H9 (cell line): ENCODE data around the gene TSFM. TPM values are rescaled to one million over a fixed set of nuclear protein-coding genes. Genes with fewer than 3 reads are reported as not detected.

Experiments used
- DNase-seq: peaks from one replicate; pipeline ENCODE4 v3.0.0-alpha.2; 2017
- H2AFZ ChIP-seq: one replicate; pipeline ENCODE4 v1.6.1; 2013; ENCODE audit warnings: mild to moderate bottlenecking, low read length, control low read depth, moderate library complexity
- H2AK5ac ChIP-seq: 2 replicates; pipeline ENCODE4 v1.6.1; 2013; ENCODE audit warnings: low read length, control low read depth, mixed read lengths; ENCODE audit not compliant: insufficient read length
- H2BK120ac ChIP-seq: one replicate; pipeline ENCODE4 v1.6.1; 2013; ENCODE audit warnings: low read depth, mild to moderate bottlenecking, low read length, control low read depth, inconsistent platforms; ENCODE audit not compliant: poor library complexity, severe bottlenecking
- H2BK12ac ChIP-seq: 2 replicates; pipeline ENCODE4 v1.6.1; 2013; ENCODE audit warnings: low read length, control low read depth, mixed read lengths, low read depth; ENCODE audit not compliant: insufficient read length
- H2BK15ac ChIP-seq: 2 replicates; pipeline ENCODE4 v1.6.1; 2013; ENCODE audit warnings: low read depth, low read length, control low read depth
- H2BK20ac ChIP-seq: one replicate; pipeline ENCODE4 v1.6.1; 2013; ENCODE audit warnings: low read depth, mild to moderate bottlenecking, low read length, control low read depth, inconsistent platforms; ENCODE audit not compliant: poor library complexity, severe bottlenecking
- H2BK5ac ChIP-seq: 2 replicates; pipeline ENCODE4 v1.6.1; 2013; ENCODE audit warnings: low read length, control low read depth, mixed read lengths; ENCODE audit not compliant: insufficient read length
- H3K14ac ChIP-seq: 2 replicates; pipeline ENCODE4 v1.6.1; 2013; ENCODE audit warnings: low read length, control low read depth; ENCODE audit not compliant: insufficient read depth
- H3K18ac ChIP-seq: 2 replicates; pipeline ENCODE4 v1.6.1; 2013; ENCODE audit warnings: low read depth, mild to moderate bottlenecking, mixed read lengths, low read length, control low read depth; ENCODE audit not compliant: insufficient read length
- H3K23ac ChIP-seq: 2 replicates; pipeline ENCODE4 v1.6.1; 2013; ENCODE audit warnings: low read length, control low read depth, mixed read lengths, low read depth; ENCODE audit not compliant: insufficient read length
- H3K23me2 ChIP-seq: 2 replicates; pipeline ENCODE4 v1.6.1; 2013; ENCODE audit warnings: low read depth, mild to moderate bottlenecking, mixed read lengths, low read length, control low read depth; ENCODE audit not compliant: insufficient read length, poor library complexity, severe bottlenecking
- H3K27ac ChIP-seq: 2 replicates; pipeline ENCODE4 v1.5.1; 2013; ENCODE audit warnings: low read length, control low read depth, mixed read lengths, low read depth; ENCODE audit not compliant: insufficient read length
- H3K27me3 ChIP-seq: 2 replicates; pipeline ENCODE4 v1.6.1; 2013; ENCODE audit warnings: low read length, control low read depth, inconsistent platforms; ENCODE audit not compliant: insufficient read depth
- H3K4ac ChIP-seq: 2 replicates; pipeline ENCODE4 v1.6.1; 2013; ENCODE audit warnings: low read depth, mild to moderate bottlenecking, control low read depth, inconsistent platforms, low read length, moderate library complexity
- H3K4me1 ChIP-seq: 2 replicates; pipeline ENCODE4 v1.6.1; 2013; ENCODE audit warnings: low read length, control low read depth, inconsistent platforms; ENCODE audit not compliant: insufficient read depth
- H3K4me2 ChIP-seq: 2 replicates; pipeline ENCODE4 v1.6.1; 2013; ENCODE audit warnings: low read length, control low read depth, mixed read lengths; ENCODE audit not compliant: insufficient read length, insufficient read depth
- H3K56ac ChIP-seq: 2 replicates; pipeline ENCODE4 v1.6.1; 2013; ENCODE audit warnings: low read depth, mild to moderate bottlenecking, mixed read lengths, low read length, control low read depth; ENCODE audit not compliant: insufficient read length
- H3K79me1 ChIP-seq: 2 replicates; pipeline ENCODE4 v1.6.1; 2013; ENCODE audit warnings: low read depth, mild to moderate bottlenecking, moderate library complexity, low read length, control low read depth, inconsistent platforms; ENCODE audit not compliant: insufficient read depth, poor library complexity, severe bottlenecking
- H3K79me2 ChIP-seq: 2 replicates; pipeline ENCODE4 v1.6.1; 2013; ENCODE audit warnings: low read length, control low read depth, inconsistent platforms; ENCODE audit not compliant: insufficient read depth
- H3K9ac ChIP-seq: 2 replicates; pipeline ENCODE4 v1.6.1; 2013; ENCODE audit warnings: low read length, control low read depth, mixed read lengths; ENCODE audit not compliant: insufficient read length; ENCODE audit errors: extremely low read depth
- H3K9me3 ChIP-seq: one replicate; pipeline ENCODE4 v1.6.1; 2013; ENCODE audit warnings: low read depth, low read length, inconsistent platforms; ENCODE audit not compliant: control insufficient read depth
- H3T11ph ChIP-seq: one replicate; pipeline ENCODE4 v1.6.1; 2013; ENCODE audit warnings: mild to moderate bottlenecking, low read length, control low read depth, inconsistent platforms
- H4K20me1 ChIP-seq: one replicate; pipeline ENCODE4 v1.6.1; 2013; ENCODE audit not compliant: control insufficient read depth, insufficient read length, insufficient read depth
- H4K5ac ChIP-seq: 2 replicates; pipeline ENCODE4 v1.6.1; 2013; ENCODE audit warnings: low read depth, mild to moderate bottlenecking, mixed read lengths, low read length, control low read depth; ENCODE audit not compliant: insufficient read length
- H4K8ac ChIP-seq: replicated peaks from 2 replicates; pipeline ENCODE4 v1.6.1; 2013; ENCODE audit warnings: low read length, control low read depth, mixed read lengths, low read depth; ENCODE audit not compliant: insufficient read length
- H4K91ac ChIP-seq: 2 replicates; pipeline ENCODE4 v1.6.1; 2013; ENCODE audit warnings: low read depth, mild to moderate bottlenecking, moderate library complexity, mixed read lengths, low read length, control low read depth; ENCODE audit not compliant: insufficient read length
- H3K27ac Mint-ChIP-seq, 3 experiments: 2 replicates in 2 of 3; 3 replicates in 1 of 3; pipeline ENCODE4 v1.8.0; 2020 to 2021; ENCODE audit warnings: mixed read lengths in 3 of 3, mild to moderate bottlenecking in 1 of 3, moderate library complexity in 1 of 3
- H3K27me3 Mint-ChIP-seq: 2 replicates; pipeline ENCODE4 v1.8.0; 2021; ENCODE audit warnings: low read depth, mild to moderate bottlenecking, moderate library complexity, mixed read lengths
- H3K36me3 Mint-ChIP-seq, 3 experiments: 2 replicates in 2 of 3; 3 replicates in 1 of 3; pipeline ENCODE4 v1.8.0; 2020 to 2021; ENCODE audit warnings: low read depth in 3 of 3, mixed read lengths in 3 of 3; ENCODE audit not compliant: insufficient read depth in 1 of 3
- H3K4me1 Mint-ChIP-seq, 2 experiments: 2 replicates each; pipeline ENCODE4 v1.8.0; 2020; ENCODE audit warnings: mixed read lengths in 2 of 2
- H3K4me3 Mint-ChIP-seq, 2 experiments: 2 replicates in 1 of 2; 3 replicates in 1 of 2; pipeline ENCODE4 v1.8.0; 2020 to 2021; ENCODE audit warnings: mild to moderate bottlenecking in 2 of 2, mixed read lengths in 2 of 2, moderate library complexity in 1 of 2
- H3K9me3 Mint-ChIP-seq, 2 experiments: 2 replicates in 1 of 2; 3 replicates in 1 of 2; pipeline ENCODE4 v1.8.0; 2020; ENCODE audit warnings: mild to moderate bottlenecking in 2 of 2, mixed read lengths in 2 of 2, moderate library complexity in 1 of 2
- WGBS: extraction: QIAGEN DNeasy Blood & Tissue Kit; methylation state at CpG from one replicate; pipeline ENCODE4 v1.1.7; 2013; ENCODE audit warnings: missing lambda C conversion rate, low lambda C conversion rate, mixed read lengths; ENCODE audit not compliant: insufficient read length; ENCODE audit errors: extremely low coverage; 5-methylcytosine and 5-hydroxymethylcytosine counted together
- total RNA-seq: library from RNA; stranded (reverse); gene quantifications from 2 replicates; pipeline ENCODE4 v1.2.1, GENCODE V29; 2021
- TF ChIP-seq, protein P1 (sequence below): fragments of 200-600 bp; sonication (generic); conservative IDR thresholded peaks from 3 replicates; pipeline ENCODE4 v1.8.0; 2021; ENCODE audit warnings: antibody characterized with exemption, mild to moderate bottlenecking

The TSFM gene
- total RNA-seq, 1 experiment from 2014 or later = 50.2 TPM

DNA sequence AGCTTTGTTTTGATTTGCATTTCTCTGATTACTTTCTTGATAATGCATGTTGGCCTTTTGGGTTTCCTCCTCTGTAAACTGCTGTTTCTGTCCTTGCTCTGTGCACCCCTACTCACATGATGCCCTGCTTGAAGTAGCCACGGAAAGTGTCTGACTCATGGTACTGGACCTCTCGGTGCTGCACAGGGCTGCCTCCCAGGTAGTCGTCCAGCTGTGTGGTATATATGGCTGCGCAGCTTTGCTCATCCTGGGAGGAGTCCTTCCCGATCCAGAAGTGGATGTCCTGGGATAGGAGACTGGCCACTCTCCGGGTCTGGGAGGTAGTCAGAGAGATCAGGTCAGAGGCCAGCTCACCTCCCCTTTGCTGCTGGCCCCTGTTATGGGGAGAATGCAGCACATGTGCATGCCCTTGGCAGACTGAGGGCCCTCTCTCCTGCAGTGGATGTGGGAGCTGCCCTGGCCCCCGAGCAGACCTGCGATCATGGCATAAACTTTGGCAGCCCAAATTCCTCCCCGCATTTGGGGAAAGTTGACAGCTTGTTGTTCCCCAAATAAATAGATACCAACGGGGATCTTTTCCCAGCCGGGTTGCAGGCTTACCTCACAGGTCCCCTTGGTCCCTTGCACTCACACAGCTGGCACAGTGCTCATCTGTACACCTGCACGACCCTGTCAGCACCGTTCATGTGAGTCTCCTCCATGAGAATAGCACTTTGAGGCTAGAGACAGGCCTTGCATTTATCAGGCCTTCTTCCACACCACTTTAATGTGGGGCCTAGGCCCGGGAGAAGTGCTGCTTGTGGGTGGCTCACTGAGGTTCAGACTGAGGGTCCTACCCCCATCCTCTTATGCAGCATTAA is 30.8 kb downstream of the TSFM start:
- no CpG with 5 or more reads among the region's 14 CpGs for WGBS
- H2BK5ac ChIP-seq = no peak overlapping the region
- H3K27me3 Mint-ChIP-seq = no peaks in the 10 kb centered on the region
- H4K20me1 ChIP-seq = no peaks in the 10 kb centered on the region
- H3K23ac ChIP-seq = no peak overlapping the region
- peaks cover 6 to 7% of the 10 kb centered on the region in 2 experiments for H3K4me1 Mint-ChIP-seq
- no peaks in the 10 kb centered on the region for H3K9me3 Mint-ChIP-seq
- no peak overlapping the region for H2BK12ac ChIP-seq
- H2BK15ac ChIP-seq = no peak overlapping the region
- no peak overlapping the region for H3T11ph ChIP-seq
- H2AK5ac ChIP-seq = no peak overlapping the region
- H3K27ac ChIP-seq = no peak overlapping the region
- no peak overlapping the region for H3K27ac Mint-ChIP-seq
- no peak overlapping the region for H3K56ac ChIP-seq
- H3K4me3 Mint-ChIP-seq = no peak overlapping the region
- no peak overlapping the region for H4K5ac ChIP-seq
- DNase-seq = no peak
- no peak overlapping the region for H3K4ac ChIP-seq
- TF ChIP-seq, protein P1, sequence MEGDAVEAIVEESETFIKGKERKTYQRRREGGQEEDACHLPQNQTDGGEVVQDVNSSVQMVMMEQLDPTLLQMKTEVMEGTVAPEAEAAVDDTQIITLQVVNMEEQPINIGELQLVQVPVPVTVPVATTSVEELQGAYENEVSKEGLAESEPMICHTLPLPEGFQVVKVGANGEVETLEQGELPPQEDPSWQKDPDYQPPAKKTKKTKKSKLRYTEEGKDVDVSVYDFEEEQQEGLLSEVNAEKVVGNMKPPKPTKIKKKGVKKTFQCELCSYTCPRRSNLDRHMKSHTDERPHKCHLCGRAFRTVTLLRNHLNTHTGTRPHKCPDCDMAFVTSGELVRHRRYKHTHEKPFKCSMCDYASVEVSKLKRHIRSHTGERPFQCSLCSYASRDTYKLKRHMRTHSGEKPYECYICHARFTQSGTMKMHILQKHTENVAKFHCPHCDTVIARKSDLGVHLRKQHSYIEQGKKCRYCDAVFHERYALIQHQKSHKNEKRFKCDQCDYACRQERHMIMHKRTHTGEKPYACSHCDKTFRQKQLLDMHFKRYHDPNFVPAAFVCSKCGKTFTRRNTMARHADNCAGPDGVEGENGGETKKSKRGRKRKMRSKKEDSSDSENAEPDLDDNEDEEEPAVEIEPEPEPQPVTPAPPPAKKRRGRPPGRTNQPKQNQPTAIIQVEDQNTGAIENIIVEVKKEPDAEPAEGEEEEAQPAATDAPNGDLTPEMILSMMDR = no peak
- no peak overlapping the region for H2AFZ ChIP-seq
- H3K4me1 ChIP-seq = no peaks in the 10 kb centered on the region
- H2BK120ac ChIP-seq = no peak overlapping the region
- H3K23me2 ChIP-seq = no peaks in the 10 kb centered on the region
- H2BK20ac ChIP-seq = no peak overlapping the region
- H3K79me2 ChIP-seq = no peaks in the 10 kb centered on the region
- no peak overlapping the region for H3K18ac ChIP-seq
- H3K36me3 Mint-ChIP-seq = peaks cover 0 to 3% (median 0%) of the 10 kb centered on the region in 3 experiments; a peak in 2 of 7 replicates
- H3K9me3 ChIP-seq = no peaks in the 10 kb centered on the region
- no peak overlapping the region for H3K4me2 ChIP-seq
- no peaks in the 10 kb centered on the region for H3K27me3 ChIP-seq
- H3K79me1 ChIP-seq = no peaks in the 10 kb centered on the region
- no peak overlapping the region for H4K8ac ChIP-seq
- H3K9ac ChIP-seq = no peak overlapping the region
- H3K14ac ChIP-seq = no peak overlapping the region
- no peak overlapping the region for H4K91ac ChIP-seq
